GM12872 (cell line): ENCODE measurements around the gene CCDC74A.

ENCODE experiments used
- TF ChIP-seq, protein P1 (sequence below): IDR thresholded peaks from 3 replicates; pipeline ENCODE4 v1.5.1; 2011; ENCODE audit warnings: low read depth, mild to moderate bottlenecking, low read length, moderate library complexity; ENCODE audit not compliant: insufficient read depth

CCDC74A gene

GRCh38 chr2:131516011-131516410, 11.7 kb upstream of the CCDC74A start:
- TF ChIP-seq, protein P1, sequence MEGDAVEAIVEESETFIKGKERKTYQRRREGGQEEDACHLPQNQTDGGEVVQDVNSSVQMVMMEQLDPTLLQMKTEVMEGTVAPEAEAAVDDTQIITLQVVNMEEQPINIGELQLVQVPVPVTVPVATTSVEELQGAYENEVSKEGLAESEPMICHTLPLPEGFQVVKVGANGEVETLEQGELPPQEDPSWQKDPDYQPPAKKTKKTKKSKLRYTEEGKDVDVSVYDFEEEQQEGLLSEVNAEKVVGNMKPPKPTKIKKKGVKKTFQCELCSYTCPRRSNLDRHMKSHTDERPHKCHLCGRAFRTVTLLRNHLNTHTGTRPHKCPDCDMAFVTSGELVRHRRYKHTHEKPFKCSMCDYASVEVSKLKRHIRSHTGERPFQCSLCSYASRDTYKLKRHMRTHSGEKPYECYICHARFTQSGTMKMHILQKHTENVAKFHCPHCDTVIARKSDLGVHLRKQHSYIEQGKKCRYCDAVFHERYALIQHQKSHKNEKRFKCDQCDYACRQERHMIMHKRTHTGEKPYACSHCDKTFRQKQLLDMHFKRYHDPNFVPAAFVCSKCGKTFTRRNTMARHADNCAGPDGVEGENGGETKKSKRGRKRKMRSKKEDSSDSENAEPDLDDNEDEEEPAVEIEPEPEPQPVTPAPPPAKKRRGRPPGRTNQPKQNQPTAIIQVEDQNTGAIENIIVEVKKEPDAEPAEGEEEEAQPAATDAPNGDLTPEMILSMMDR = no peak

DNA sequence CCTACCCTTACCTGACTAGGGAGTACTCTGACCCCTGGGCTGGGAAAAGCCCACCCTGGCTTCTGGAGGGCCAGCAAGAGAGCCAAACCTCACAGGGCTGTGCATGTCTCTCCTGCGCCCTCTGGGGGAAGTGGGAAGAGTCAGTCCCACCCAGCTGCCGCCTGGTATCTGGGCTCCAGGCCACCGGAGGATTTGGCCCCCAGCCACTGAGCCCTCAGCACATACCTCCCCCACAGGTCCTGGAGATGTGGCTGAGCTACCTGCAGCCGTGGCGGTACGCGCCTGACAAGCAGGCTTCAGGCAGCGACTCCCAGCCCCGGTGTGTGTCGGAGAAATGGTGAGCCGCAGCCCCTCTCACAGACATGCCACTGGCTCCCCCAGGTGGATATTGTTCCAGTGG, 11.1 kb upstream of the CCDC74A start:
- TF ChIP-seq, protein P1 = peak; percentile 38; the same call in 2 of the 3 replicates

DNA sequence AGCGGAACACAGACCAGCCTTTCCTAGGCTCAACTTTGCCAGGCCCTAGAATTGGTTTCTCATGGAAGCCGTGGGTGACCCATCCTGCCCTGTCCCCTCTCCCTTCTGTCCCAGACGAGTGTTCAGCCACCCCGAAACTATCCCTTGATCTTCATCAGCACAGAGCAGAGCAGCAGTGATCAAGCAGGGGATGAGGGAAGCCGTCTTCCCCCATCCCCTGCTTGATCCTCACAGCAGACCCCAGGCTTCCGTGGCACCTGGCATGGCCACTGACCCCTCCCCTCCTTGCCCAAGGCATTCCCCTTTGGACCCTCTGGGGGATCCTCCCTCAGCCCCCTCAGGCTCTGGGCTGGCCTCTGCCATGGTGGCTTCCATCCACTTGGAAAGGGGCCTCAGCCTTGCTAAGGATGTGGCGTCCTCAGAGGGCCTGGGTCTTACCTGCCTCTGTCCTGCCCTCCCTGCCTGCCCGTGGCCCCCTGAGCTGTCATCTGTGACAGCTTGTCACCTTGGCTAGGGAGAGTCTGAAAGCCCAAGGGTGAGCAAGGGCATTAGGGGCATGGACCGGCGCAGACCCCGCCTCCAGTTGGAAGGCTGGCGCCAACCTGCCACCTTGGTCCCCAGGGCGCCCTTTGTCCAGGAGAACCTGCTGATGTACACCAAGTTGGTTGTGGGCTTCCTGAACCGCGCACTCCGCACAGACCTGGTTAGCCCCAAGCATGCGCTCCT, 10.4 kb upstream of the CCDC74A start:
- TF ChIP-seq, protein P1 = no peak

- TF ChIP-seq, protein P1 = no peak
Observed at GRCh38 chr2:131519466-131519865, 8.2 kb upstream of the CCDC74A start.

DNA sequence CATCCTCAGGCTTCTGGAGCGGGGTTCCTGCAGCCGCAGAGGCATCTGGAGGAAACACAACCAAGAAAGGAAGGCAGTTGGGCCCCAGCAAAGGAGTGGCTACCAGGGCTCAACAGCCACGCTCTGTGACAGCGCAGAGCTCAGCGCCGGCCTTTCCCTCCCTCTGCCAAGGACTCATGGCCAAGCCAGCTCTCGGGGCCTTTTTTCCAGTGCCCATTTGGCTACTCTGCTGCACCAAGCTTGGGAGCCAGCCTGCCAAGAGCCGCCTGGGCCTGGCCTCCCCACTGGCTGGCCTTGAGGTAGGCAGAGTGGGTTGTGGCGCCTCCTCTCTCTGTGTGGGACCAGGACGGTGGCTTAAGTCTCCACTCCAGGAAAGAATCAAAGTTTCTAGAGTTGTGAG, 7.2 kb upstream of the CCDC74A start:
- TF ChIP-seq, protein P1 = no peak

DNA sequence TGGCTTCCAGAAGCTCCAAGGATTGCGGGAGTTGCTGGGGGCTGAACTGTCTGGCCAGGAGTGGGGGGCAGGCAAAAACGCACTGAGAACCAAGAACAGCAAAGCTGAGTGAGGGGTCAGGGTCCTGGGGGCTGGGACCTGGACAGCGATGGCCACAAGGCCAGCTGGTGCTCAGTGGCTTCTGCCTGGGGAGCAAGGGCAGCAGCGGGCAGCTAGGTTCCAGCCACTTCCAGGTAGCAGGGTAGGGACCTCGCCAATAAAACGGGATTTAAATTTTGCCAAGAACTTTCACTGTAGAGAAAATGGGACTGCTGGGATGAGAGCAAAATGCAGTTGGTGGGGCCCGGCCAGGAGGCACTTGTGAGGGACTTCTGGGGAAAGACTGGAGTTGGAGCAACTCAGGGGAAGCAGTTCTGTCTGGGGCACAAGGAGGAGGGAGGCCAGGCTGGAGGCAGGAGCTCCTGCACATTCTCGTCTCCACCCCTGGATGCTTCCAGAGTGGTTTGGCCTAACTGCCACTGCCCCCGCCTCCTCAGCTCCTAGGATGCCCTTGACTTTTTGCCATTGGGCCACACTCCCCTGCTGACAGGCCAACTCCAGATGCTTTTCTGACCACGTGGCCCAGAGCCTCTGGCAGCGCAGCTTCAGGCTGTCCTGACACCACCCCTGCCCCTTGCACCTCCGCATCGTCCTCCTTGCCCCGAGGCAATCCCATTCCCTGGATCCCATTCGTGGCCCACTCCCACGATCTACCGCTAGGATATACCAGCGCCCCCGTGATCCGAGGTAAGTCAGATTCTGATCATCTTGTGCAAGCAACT, 5.5 kb upstream of the CCDC74A start:
- TF ChIP-seq, protein P1 = no peak

DNA sequence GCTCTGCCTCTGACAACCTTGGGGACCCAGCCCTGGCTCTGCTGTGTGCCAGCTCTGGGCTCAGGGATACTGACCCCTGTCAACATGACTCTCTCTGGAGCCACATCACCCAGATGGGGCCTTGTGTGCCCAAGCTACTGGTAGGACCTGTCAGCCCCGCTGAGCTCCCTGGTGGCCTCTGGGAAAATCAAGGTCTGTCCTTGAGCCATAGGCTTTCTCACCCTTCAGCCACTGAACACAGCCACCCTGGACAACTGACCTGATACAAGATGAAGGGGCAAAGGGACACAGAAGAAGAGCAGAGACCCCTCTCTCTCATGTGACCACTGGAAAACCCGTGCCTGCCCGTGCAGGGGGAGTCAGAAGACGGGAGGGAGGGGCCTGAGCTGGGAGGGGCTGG, 7.8 kb downstream of the CCDC74A start:
- TF ChIP-seq, protein P1 = no peak
